BJ (cell line): Measurements from ENCODE around the gene SLC25A23. TPM values are rescaled to one million over a fixed set of nuclear protein-coding genes. Genes with fewer than 3 reads are reported as not detected.

Source experiments
- CTCF ChIA-PET: fragments of 350-600 bp; formaldehyde crosslinking; extraction: SDS; loops from one replicate; lab custom pipeline; 2021; ENCODE audit warnings: antibody characterized with exemption, inconsistent platforms; lab: Yijun Ruan, JAX
- POLR2A ChIA-PET: fragments of 300-600 bp; sonication (Branson Sonifier 250); formaldehyde crosslinking; extraction: SDS; loops from one replicate; lab custom pipeline; 2021; ENCODE audit warnings: antibody characterized with exemption; lab: Charles Lee
- DNase-seq: peaks from one replicate; pipeline ENCODE4 v3.0.0-alpha.2; 2011; ENCODE audit warnings: low read depth
- H3K27me3 ChIP-seq: 2 replicates; pipeline ENCODE4 v1.6.0; 2011; ENCODE audit warnings: low read length; ENCODE audit not compliant: control insufficient read depth, insufficient read depth
- H3K36me3 ChIP-seq: 2 replicates; pipeline ENCODE4 v1.5.1; 2011; ENCODE audit warnings: low read length; ENCODE audit not compliant: control insufficient read depth, insufficient read depth
- H3K4me3 ChIP-seq: 2 replicates; pipeline ENCODE4 v1.5.1; 2011; ENCODE audit warnings: low read depth, mild to moderate bottlenecking, control low read depth, low read length
- CTCF ChIP-seq: IDR thresholded peaks from 2 replicates; pipeline ENCODE4 v1.5.1; 2011; ENCODE audit warnings: low read depth, mild to moderate bottlenecking, control low read depth, inconsistent platforms, low read length, moderate library complexity; ENCODE audit not compliant: insufficient read depth
- polyA plus RNA-seq: library from polyadenylated mRNA; depleted of rRNA; stranded (reverse); fragments of >200 nt; gene quantifications from 2 replicates; pipeline ENCODE4 v1.2.3, GENCODE V29; 2011

The SLC25A23 gene
- polyA plus RNA-seq, 1 experiment, result 7.4 TPM

GRCh38 chr19:6413291-6413690 lies 46.3 kb downstream of the SLC25A23 start:
- no peaks in the 10 kb centered on the region for H3K27me3 ChIP-seq
- TF ChIP-seq CTCF, result no peak
- peaks cover 39% of the 10 kb centered on the region for H3K36me3 ChIP-seq
- no peak overlapping the region for H3K4me3 ChIP-seq
- POLR2A ChIA-PET, result no interaction called here
- DNase-seq, result no peak
- CTCF ChIA-PET, result no interaction called here

- Histone ChIP-seq H3K4me3 (no peak overlapping the region), H3K36me3 (peaks cover 31% of the 10 kb centered on the region), H3K27me3 (no peaks in the 10 kb centered on the region)
- peak; percentile 59 for TF ChIP-seq CTCF
- CTCF ChIA-PET, result interaction anchor here (1.3 to 1.9 kb wide), 3 partner anchors 8 to 11 kb away, joined by 5 to 6 read pairs (median 6); no protein-coding TSS in a partner anchor
- no peak for DNase-seq
- POLR2A ChIA-PET, result no interaction called here
These were observed 47.0 kb downstream of the SLC25A23 start for GRCh38 chr19:6412447-6413091.

- Histone ChIP-seq H3K36me3 (peaks cover 26% of the 10 kb centered on the region), H3K27me3 (no peaks in the 10 kb centered on the region), H3K4me3 (no peak overlapping the region)
- no peak for TF ChIP-seq CTCF
- DNase-seq, result no peak
- ChIA-PET POLR2A (no interaction called here), CTCF (interaction anchor here (1.3 to 1.9 kb wide), 3 partner anchors 8 to 10 kb away, joined by 5 to 6 read pairs (median 6); no protein-coding TSS in a partner anchor)
These were observed 47.5 kb downstream of the SLC25A23 start for GRCh38 chr19:6412061-6412446.

GRCh38 chr19:6409346-6409745 lies 50.2 kb downstream of the SLC25A23 start:
- no peaks in the 10 kb centered on the region for H3K27me3 ChIP-seq
- ChIA-PET CTCF (interaction anchor here (0.6 to 0.9 kb wide), 2 partner anchors 9 to 72 kb away, joined by 3 read pairs; no protein-coding TSS in a partner anchor), POLR2A (no interaction called here)
- no peak overlapping the region for H3K4me3 ChIP-seq
- peaks cover 9% of the 10 kb centered on the region for H3K36me3 ChIP-seq
- DNase-seq, result no peak
- no peak for TF ChIP-seq CTCF

GRCh38 chr19:6406401-6406800 lies 53.2 kb downstream of the SLC25A23 start:
- ChIA-PET CTCF (no interaction called here), POLR2A (no interaction called here)
- no peaks in the 10 kb centered on the region for H3K27me3 ChIP-seq
- TF ChIP-seq CTCF, result no peak
- no peak overlapping the region for H3K4me3 ChIP-seq
- no peak for DNase-seq
- no peaks in the 10 kb centered on the region for H3K36me3 ChIP-seq
